ENCODE data around the gene CACNA2D3. TPM values are rescaled to one million over a fixed set of nuclear protein-coding genes. Genes with fewer than 3 reads are reported as not detected.

The CACNA2D3 gene
- total RNA-seq, 1 donor from 2014 or later = 2.5 TPM

GRCh38 chr3:54988302-54988837 lies 866.0 kb downstream of the CACNA2D3 start:
- Mint-ChIP-seq H3K4me3 (peak overlapping the region; percentile 40), H3K27ac (peak overlapping the region; percentile 68)

GRCh38 chr3:54988838-54989630 lies 866.7 kb downstream of the CACNA2D3 start:
- H3K4me1 Mint-ChIP-seq (ENCODE audit: unreplicated experiment) = peaks cover 46% of the 10 kb centered on the region
- peak overlapping the region; percentile 68 for H3K27ac Mint-ChIP-seq
- H3K36me3 Mint-ChIP-seq = no peaks in the 10 kb centered on the region
- H3K9me3 Mint-ChIP-seq = peaks cover 6% of the 10 kb centered on the region
- DNase-seq (ENCODE audit: extremely low spot score, unreplicated experiment) = no peak
- H3K4me3 Mint-ChIP-seq = peak overlapping the region; percentile 40
- H3K27me3 Mint-ChIP-seq = no peaks in the 10 kb centered on the region
- no peak for TF ChIP-seq CTCF (conservative IDR thresholded peaks at IDR 0.05)

More at GRCh38 chr3:54988302-54988837, 866.0 kb downstream of the CACNA2D3 start:
- no peak for DNase-seq (ENCODE audit: extremely low spot score, unreplicated experiment)
- Mint-ChIP-seq H3K27me3 (no peaks in the 10 kb centered on the region), H3K9me3 (peaks cover 6% of the 10 kb centered on the region), H3K4me1 (ENCODE audit: unreplicated experiment) (peaks cover 53% of the 10 kb centered on the region), H3K36me3 (no peaks in the 10 kb centered on the region)
- TF ChIP-seq CTCF (conservative IDR thresholded peaks at IDR 0.05) = no peak

GRCh38 chr3:54994111-54994513 lies 871.8 kb downstream of the CACNA2D3 start:
- no peak for DNase-seq (ENCODE audit: extremely low spot score, unreplicated experiment)
- no peaks in the 10 kb centered on the region for H3K27me3 Mint-ChIP-seq
- no peak for TF ChIP-seq CTCF (conservative IDR thresholded peaks at IDR 0.05)
- H3K4me3 Mint-ChIP-seq = no peak overlapping the region
- H3K4me1 Mint-ChIP-seq (ENCODE audit: unreplicated experiment) = peaks cover 11% of the 10 kb centered on the region
- peaks cover 5% of the 10 kb centered on the region for H3K9me3 Mint-ChIP-seq
- no peak overlapping the region for H3K27ac Mint-ChIP-seq
- no peaks in the 10 kb centered on the region for H3K36me3 Mint-ChIP-seq

GRCh38 chr3:54999159-54999558 lies 876.8 kb downstream of the CACNA2D3 start:
- Mint-ChIP-seq H3K36me3 (no peaks in the 10 kb centered on the region), H3K27ac (peak overlapping the region; percentile 48), H3K9me3 (peaks cover 5% of the 10 kb centered on the region), H3K4me1 (ENCODE audit: unreplicated experiment) (peaks cover 24% of the 10 kb centered on the region), H3K4me3 (peak overlapping the region; percentile 42), H3K27me3 (no peaks in the 10 kb centered on the region)
- TF ChIP-seq CTCF (conservative IDR thresholded peaks at IDR 0.05) = peak; percentile 69
- no peak for DNase-seq (ENCODE audit: extremely low spot score, unreplicated experiment)

- H3K27me3 Mint-ChIP-seq = no peaks in the 10 kb centered on the region
- H3K4me1 Mint-ChIP-seq (ENCODE audit: unreplicated experiment) = peaks cover 24% of the 10 kb centered on the region
- no peak for DNase-seq (ENCODE audit: extremely low spot score, unreplicated experiment)
- no peaks in the 10 kb centered on the region for H3K36me3 Mint-ChIP-seq
- peak overlapping the region; percentile 48 for H3K27ac Mint-ChIP-seq
- peak overlapping the region; percentile 42 for H3K4me3 Mint-ChIP-seq
- TF ChIP-seq CTCF (conservative IDR thresholded peaks at IDR 0.05) = no peak
- peaks cover 5% of the 10 kb centered on the region for H3K9me3 Mint-ChIP-seq
Measured at GRCh38 chr3:54999811-55000210, 877.5 kb downstream of the CACNA2D3 start.
